Measurements from ENCODE around the gene AGTRAP. TPM values are rescaled to one million over a fixed set of nuclear protein-coding genes. Genes with fewer than 3 reads are reported as not detected.

AGTRAP gene
- total and polyA plus RNA-seq, 2 donors (not counting 3 experiments of a cell fraction or from before 2014, with no cell fraction given), result 41.6 to 101 TPM

DNA sequence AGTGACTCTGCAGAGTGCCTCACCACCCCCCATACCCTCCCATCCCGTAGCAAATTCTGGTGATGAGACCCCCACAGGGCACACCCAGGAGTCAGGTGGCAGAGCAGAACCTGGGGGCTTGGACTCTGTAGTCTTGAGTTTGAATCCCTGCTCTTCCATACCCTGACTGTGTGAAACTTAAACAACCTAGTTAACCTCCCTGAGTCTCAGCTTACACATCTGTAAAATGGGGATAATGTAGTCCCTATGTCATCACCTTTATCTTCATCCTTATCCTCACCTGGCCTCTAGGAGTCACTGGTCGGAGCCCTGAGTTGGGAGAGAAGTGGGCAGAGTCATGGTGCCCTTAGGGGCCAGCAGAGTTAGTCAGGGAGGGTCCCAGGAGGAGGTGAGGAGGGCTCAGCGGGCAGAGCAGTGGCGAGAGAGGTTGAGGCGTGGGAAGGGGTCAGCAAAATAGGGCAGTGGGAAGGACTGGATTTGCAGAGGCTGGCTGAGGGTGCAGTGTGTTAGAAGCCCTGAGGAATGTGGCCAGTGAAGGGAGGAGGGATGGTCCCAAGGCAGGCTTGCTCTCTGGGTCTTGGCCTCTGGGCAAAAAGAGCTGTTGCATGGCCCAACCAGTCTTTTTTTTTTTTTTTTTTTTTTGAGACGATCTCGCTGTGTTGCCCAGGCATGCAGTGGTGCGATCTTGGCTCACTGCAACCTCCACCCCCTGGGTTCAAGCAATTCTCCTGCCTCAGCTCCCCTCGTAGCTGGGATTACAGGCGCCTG is 44.6 kb downstream of the AGTRAP start:
- FAIRE-seq, result no peak
- Histone ChIP-seq H3K36me3 (ENCODE audit: control insufficient read depth in 2 of 2, extremely low read depth in 1 of 2, insufficient read depth in 2 of 2, low read length in 2 of 2) (no peaks in the 10 kb centered on the region), H3K9me3 (replicated peaks; ENCODE audit: control insufficient read depth, insufficient read depth, low read length) (no peaks in the 10 kb centered on the region), H3K4me1 (ENCODE audit: control insufficient read depth, extremely low read depth, insufficient read depth, low read length) (peaks cover 8% of the 10 kb centered on the region), H3K9ac (replicated peaks; ENCODE audit: extremely low read depth, insufficient read depth, low read length) (no peak overlapping the region), H3K27ac (ENCODE audit: insufficient read depth, low read depth, low read length) (no peak overlapping the region), H3K79me2 (ENCODE audit: control insufficient read depth, insufficient read depth, low read length) (no peaks in the 10 kb centered on the region), H2AFZ (ENCODE audit: low read depth, low read length) (no peak overlapping the region), H4K20me1 (replicated peaks; ENCODE audit: control insufficient read depth, extremely low read depth, insufficient read depth, low read length) (no peaks in the 10 kb centered on the region), H3K9me1 (replicated peaks; ENCODE audit: control insufficient read depth, extremely low read depth, insufficient read depth, low read length) (no peaks in the 10 kb centered on the region), H3K27me3 (ENCODE audit: control insufficient read depth in 2 of 2, insufficient read depth in 2 of 2, low read length in 2 of 2) (no peaks in the 10 kb centered on the region), H3K4me3 (replicated peaks in 1 of 3; ENCODE audit: insufficient read depth in 1 of 3, low read depth in 1 of 3, low read length in 3 of 3) (no peak overlapping the region), H3K4me2 (ENCODE audit: insufficient read depth, low read length) (no peak overlapping the region)
- intact Hi-C loops (cut with micrococcal nuclease) (no loop called here), dilution Hi-C loops (cut with MboI; ENCODE audit: extremely low pct_ligation_motif_present, low sequenced_read_pairs) (no loop called here)
- no TSS peak for BruUV-seq (replicated peaks)
- TF ChIP-seq JUN (IDR thresholded peaks at IDR 0.05; ENCODE audit: borderline replicate concordance, insufficient read depth, insufficient read length, low read depth) (no peak), EZH2 (IDR thresholded peaks at IDR 0.05; ENCODE audit: borderline replicate concordance, low read depth, low read length, severe bottlenecking) (no peak)
- CTCF ChIA-PET, result interaction anchor here (1.2 to 2.0 kb wide), 2 partner anchors 23 to 26 kb away, joined by 5 to 7 read pairs; partner anchors contain the start of genes CLCN6 and MTHFR
- POLR2A ChIA-PET, result interaction anchor here (0.6 to 1.4 kb wide), 2 partner anchors 35 to 128 kb away, joined by 4 to 6 read pairs; no protein-coding TSS in a partner anchor
- no peak for DNase-seq (ENCODE audit: low read depth, low spot score)

DNA sequence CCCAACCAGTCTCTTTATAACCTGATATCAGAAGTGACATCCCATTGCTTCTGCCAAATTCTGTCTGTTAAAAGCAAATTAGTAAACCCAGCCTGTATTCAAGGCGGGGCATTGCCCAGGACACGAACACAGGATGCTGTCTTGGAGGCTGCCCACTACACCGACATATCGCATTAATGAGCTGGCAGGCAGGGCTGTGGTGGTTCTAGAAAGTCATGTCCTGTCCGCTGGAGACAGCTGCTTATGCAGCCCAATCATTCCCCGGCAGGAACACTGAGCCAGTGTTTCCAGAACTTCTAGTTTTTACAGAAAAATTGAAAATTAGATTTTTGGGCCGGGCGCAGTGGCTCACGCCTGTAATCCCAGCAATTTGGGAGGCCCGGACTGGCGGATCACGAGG is 45.4 kb downstream of the AGTRAP start:
- H3K4me1 ChIP-seq (ENCODE audit: control insufficient read depth, extremely low read depth, insufficient read depth, low read length), result peaks cover 8% of the 10 kb centered on the region
- no peak for DNase-seq (ENCODE audit: low read depth, low spot score)
- H3K9ac ChIP-seq (replicated peaks; ENCODE audit: extremely low read depth, insufficient read depth, low read length), result no peak overlapping the region
- BruUV-seq (replicated peaks), result no TSS peak
- intact Hi-C loops (cut with micrococcal nuclease), result no loop called here
- no peak for TF ChIP-seq POLR2AphosphoS5 (IDR thresholded peaks at IDR 0.05; ENCODE audit: insufficient read depth, low read depth, low read length)
- TF ChIP-seq, protein P1, sequence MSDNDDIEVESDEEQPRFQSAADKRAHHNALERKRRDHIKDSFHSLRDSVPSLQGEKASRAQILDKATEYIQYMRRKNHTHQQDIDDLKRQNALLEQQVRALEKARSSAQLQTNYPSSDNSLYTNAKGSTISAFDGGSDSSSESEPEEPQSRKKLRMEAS (IDR thresholded peaks at IDR 0.05; ENCODE audit: insufficient read depth, insufficient read length), result no peak
- no peak for TF ChIP-seq EZH2 (IDR thresholded peaks at IDR 0.05; ENCODE audit: borderline replicate concordance, low read depth, low read length, severe bottlenecking)
- TF ChIP-seq POLR2A (IDR thresholded peaks at IDR 0.05; ENCODE audit: low read depth, low read length), result no peak
- TF ChIP-seq, protein P2, sequence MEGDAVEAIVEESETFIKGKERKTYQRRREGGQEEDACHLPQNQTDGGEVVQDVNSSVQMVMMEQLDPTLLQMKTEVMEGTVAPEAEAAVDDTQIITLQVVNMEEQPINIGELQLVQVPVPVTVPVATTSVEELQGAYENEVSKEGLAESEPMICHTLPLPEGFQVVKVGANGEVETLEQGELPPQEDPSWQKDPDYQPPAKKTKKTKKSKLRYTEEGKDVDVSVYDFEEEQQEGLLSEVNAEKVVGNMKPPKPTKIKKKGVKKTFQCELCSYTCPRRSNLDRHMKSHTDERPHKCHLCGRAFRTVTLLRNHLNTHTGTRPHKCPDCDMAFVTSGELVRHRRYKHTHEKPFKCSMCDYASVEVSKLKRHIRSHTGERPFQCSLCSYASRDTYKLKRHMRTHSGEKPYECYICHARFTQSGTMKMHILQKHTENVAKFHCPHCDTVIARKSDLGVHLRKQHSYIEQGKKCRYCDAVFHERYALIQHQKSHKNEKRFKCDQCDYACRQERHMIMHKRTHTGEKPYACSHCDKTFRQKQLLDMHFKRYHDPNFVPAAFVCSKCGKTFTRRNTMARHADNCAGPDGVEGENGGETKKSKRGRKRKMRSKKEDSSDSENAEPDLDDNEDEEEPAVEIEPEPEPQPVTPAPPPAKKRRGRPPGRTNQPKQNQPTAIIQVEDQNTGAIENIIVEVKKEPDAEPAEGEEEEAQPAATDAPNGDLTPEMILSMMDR (IDR thresholded peaks at IDR 0.05; ENCODE audit: extremely low read depth in 1 of 2, insufficient read depth in 1 of 2, low read depth in 1 of 2, low read length in 2 of 2), result no peak
- no peak for TF ChIP-seq FOS (IDR thresholded peaks at IDR 0.05; ENCODE audit: borderline replicate concordance, insufficient read depth, low read length)
- TF ChIP-seq GATA2 (IDR thresholded peaks at IDR 0.05; ENCODE audit: insufficient read depth, insufficient read length, low read depth, low read length), result no peak
- no peak for TF ChIP-seq JUN (IDR thresholded peaks at IDR 0.05; ENCODE audit: borderline replicate concordance, insufficient read depth, insufficient read length, low read depth)
- no peak for TF ChIP-seq MYC (IDR thresholded peaks at IDR 0.05; ENCODE audit: low read depth, low read length)
- H3K27ac ChIP-seq (ENCODE audit: insufficient read depth, low read depth, low read length), result no peak overlapping the region
- no peaks in the 10 kb centered on the region for H3K27me3 ChIP-seq (ENCODE audit: control insufficient read depth in 2 of 2, insufficient read depth in 2 of 2, low read length in 2 of 2)
- H2AFZ ChIP-seq (ENCODE audit: low read depth, low read length), result no peak overlapping the region
- no peaks in the 10 kb centered on the region for H3K79me2 ChIP-seq (ENCODE audit: control insufficient read depth, insufficient read depth, low read length)
- no peaks in the 10 kb centered on the region for H3K9me1 ChIP-seq (replicated peaks; ENCODE audit: control insufficient read depth, extremely low read depth, insufficient read depth, low read length)
- dilution Hi-C loops (cut with MboI; ENCODE audit: extremely low pct_ligation_motif_present, low sequenced_read_pairs), result no loop called here
- H3K4me3 ChIP-seq (replicated peaks in 1 of 3; ENCODE audit: insufficient read depth in 1 of 3, low read depth in 1 of 3, low read length in 3 of 3), result no peak overlapping the region
- no peaks in the 10 kb centered on the region for H3K9me3 ChIP-seq (replicated peaks; ENCODE audit: control insufficient read depth, insufficient read depth, low read length)
- FAIRE-seq, result no peak
- no peaks in the 10 kb centered on the region for H4K20me1 ChIP-seq (replicated peaks; ENCODE audit: control insufficient read depth, extremely low read depth, insufficient read depth, low read length)
- ChIA-PET POLR2A (interaction anchor here (0.6 kb wide), 1 partner anchor 34 kb away, joined by 6 read pairs; no protein-coding TSS in a partner anchor), CTCF (interaction anchor here (1.2 to 2.0 kb wide), 2 partner anchors 22 to 25 kb away, joined by 5 to 7 read pairs; partner anchors contain the start of genes CLCN6 and MTHFR)
- no peaks in the 10 kb centered on the region for H3K36me3 ChIP-seq (ENCODE audit: control insufficient read depth in 2 of 2, extremely low read depth in 1 of 2, insufficient read depth in 2 of 2, low read length in 2 of 2)
- H3K4me2 ChIP-seq (ENCODE audit: insufficient read depth, low read length), result no peak overlapping the region
